ENCODE measurements around the gene MTHFD2L. TPM values are rescaled to one million over a fixed set of nuclear protein-coding genes. Genes with fewer than 3 reads are reported as not detected.

Gene MTHFD2L
- total and polyA plus RNA-seq, 10 of the 15 experiments (the other 5 are each of a cell fraction or from before 2014, with no cell fraction given) = 4.8 to 25.4 (median 14.4) TPM

DNA sequence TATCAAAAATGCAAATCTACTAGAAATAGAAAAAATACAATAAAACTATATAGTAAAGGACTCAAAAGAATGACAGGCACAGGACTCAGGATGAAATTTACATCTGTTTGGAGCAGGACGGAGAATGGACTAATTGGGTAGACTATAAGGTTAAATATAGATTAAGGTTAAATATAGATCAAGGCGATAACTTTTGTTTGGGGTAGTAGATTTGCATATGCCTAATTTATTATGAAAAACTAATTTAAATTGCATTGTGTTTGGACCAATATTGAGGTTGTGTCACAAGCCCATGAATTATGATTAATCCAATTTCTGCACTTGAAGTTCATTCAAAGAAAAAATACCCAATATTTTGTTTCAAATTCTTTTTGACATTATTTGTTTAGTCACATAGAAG is 31.0 kb downstream of the MTHFD2L start (continued):
- TF ChIP-seq, protein P1, sequence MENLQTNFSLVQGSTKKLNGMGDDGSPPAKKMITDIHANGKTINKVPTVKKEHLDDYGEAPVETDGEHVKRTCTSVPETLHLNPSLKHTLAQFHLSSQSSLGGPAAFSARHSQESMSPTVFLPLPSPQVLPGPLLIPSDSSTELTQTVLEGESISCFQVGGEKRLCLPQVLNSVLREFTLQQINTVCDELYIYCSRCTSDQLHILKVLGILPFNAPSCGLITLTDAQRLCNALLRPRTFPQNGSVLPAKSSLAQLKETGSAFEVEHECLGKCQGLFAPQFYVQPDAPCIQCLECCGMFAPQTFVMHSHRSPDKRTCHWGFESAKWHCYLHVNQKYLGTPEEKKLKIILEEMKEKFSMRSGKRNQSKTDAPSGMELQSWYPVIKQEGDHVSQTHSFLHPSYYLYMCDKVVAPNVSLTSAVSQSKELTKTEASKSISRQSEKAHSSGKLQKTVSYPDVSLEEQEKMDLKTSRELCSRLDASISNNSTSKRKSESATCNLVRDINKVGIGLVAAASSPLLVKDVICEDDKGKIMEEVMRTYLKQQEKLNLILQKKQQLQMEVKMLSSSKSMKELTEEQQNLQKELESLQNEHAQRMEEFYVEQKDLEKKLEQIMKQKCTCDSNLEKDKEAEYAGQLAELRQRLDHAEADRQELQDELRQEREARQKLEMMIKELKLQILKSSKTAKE (IDR thresholded peaks at IDR 0.05; ENCODE audit: low read depth, poor library complexity, severe bottlenecking) = no peak
- no peak for TF ChIP-seq NFYB (IDR thresholded peaks at IDR 0.05; ENCODE audit: insufficient read depth, low read depth, low read length)
- TF ChIP-seq DPF2 (IDR thresholded peaks at IDR 0.05) = no peak

DNA sequence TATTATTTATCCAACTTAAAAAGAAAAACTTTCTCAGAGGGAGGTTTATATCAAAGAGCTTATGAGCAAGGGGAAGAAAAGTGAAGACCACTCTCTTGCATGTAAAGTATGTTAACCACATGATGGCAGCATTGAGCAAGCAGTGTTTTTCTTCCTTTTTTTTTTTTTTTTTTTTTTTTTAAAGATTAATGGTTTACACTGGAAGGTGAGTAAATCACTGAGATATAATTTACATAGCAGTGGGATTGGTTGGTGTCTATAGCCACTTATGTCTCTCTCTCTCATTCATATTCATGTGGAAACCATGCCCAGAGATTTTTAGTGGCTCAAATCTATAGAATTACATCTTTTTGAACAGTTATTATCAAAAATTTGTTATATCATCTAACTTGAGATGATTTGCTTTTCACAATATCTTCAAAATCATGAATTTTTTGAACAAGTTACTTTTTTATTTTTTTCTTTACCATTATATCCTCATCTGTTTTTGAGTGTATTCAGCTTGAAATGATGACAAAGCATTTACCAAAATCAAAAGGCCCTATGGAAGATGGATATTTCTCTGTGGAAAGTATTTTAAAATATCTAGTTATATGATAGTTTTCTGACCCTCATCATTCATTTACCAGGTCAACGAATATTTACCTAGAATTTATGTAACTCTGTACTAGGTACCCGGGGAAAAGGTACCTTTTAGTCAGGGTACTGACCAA is 31.6 kb downstream of the MTHFD2L start:
- Histone ChIP-seq H3K79me2 (ENCODE audit: control insufficient read depth, insufficient read depth, low read length) (no peaks in the 10 kb centered on the region), H3K9me3 (replicated peaks; ENCODE audit: control insufficient read depth, insufficient read depth, low read length) (no peaks in the 10 kb centered on the region), H2AFZ (ENCODE audit: control insufficient read depth, low read depth, low read length) (no peak overlapping the region), H3K4me2 (ENCODE audit: control insufficient read depth, insufficient read depth) (no peak overlapping the region), H3K27ac (ENCODE audit: control insufficient read depth, insufficient read depth) (no peak overlapping the region), H3K27me3 (replicated peaks in 1 of 2; ENCODE audit: control insufficient read depth in 2 of 2, insufficient read depth in 2 of 2, low read length in 1 of 2) (no peaks in the 10 kb centered on the region), H3K9ac (ENCODE audit: control insufficient read depth, insufficient read depth, low read length) (no peak overlapping the region), H4K20me1 (ENCODE audit: control insufficient read depth, insufficient read depth) (no peaks in the 10 kb centered on the region), H3K4me3 (no peak overlapping the region), H3K36me3 (ENCODE audit: control insufficient read depth in 2 of 2, insufficient read depth in 2 of 2, low read length in 1 of 2) (no peaks in the 10 kb centered on the region), H3K4me1 (ENCODE audit: control insufficient read depth, insufficient read depth, low read length) (no peaks in the 10 kb centered on the region)
- RAD21 ChIA-PET (ENCODE audit: unreplicated experiment) = interaction anchor here (0.6 to 3.0 kb wide), 22 partner anchors 9 to 703 kb away, joined by 3 to 39 read pairs (median 5); no protein-coding TSS in a partner anchor
- in situ Hi-C loops (cut with MboI) = loop anchor here (5.0 to 10.0 kb wide), 2 partner anchors 123 to 485 kb away; no protein-coding TSS in a partner anchor
- BruUV-seq (replicated peaks) = no TSS peak
- peak; percentile 25 for DNase-seq (ENCODE audit: low read depth, low spot score)
- 46% methylated on average over 2 of the region's 2 CpGs for WGBS (ENCODE audit: insufficient coverage, insufficient replicate concordance, low lambda C conversion rate, missing lambda C conversion rate)
- intact Hi-C loops (cut with micrococcal nuclease; ENCODE audit: unreplicated experiment) = loop anchor here (1.0 to 5.0 kb wide), 4 partner anchors 39 to 488 kb away; no protein-coding TSS in a partner anchor
- POLR2A ChIA-PET = interaction anchor here (0.6 to 0.7 kb wide), 3 partner anchors 37 to 505 kb away, joined by 3 to 5 read pairs (median 4); no protein-coding TSS in a partner anchor
- SMC1A ChIA-PET (ENCODE audit: uncharacterized antibody, unreplicated experiment) = interaction anchor here (0.6 to 3.3 kb wide), 26 partner anchors 9 to 482 kb away, joined by 3 to 40 read pairs (median 4); partner anchors contain the start of gene EPGN
- CTCF ChIA-PET = interaction anchor here (0.6 to 4.2 kb wide), 38 partner anchors 8 to 1288 kb away, joined by 3 to 67 read pairs (median 5); partner anchors contain the start of gene EPGN
- peak; percentile 90 for ATAC-seq
- TF ChIP-seq RAD21 (IDR thresholded peaks at IDR 0.05; ENCODE audit: insufficient read depth, low read depth, low read length) (peak; percentile 89), ZNF384 (IDR thresholded peaks at IDR 0.05; ENCODE audit: borderline replicate concordance, low read depth, low read length) (peak; percentile 99), RUNX3 (IDR thresholded peaks at IDR 0.05; ENCODE audit: low read length) (peak; percentile 29; the same call in 1 of the 2 replicates), MEF2A (IDR thresholded peaks at IDR 0.05; ENCODE audit: insufficient read depth, low read depth, low read length) (0 out of 2 replicates have a peak, but pooled peaks have one; percentile 16), SUPT20H (IDR thresholded peaks at IDR 0.05; ENCODE audit: borderline replicate concordance, control insufficient read depth, low read depth, low read length) (no peak), CBX3 (IDR thresholded peaks at IDR 0.05; ENCODE audit: borderline replicate concordance, low read depth) (no peak), SMC3 (IDR thresholded peaks at IDR 0.05; ENCODE audit: borderline replicate concordance, low read length) (peak; percentile 81)
- TF ChIP-seq, protein P2, sequence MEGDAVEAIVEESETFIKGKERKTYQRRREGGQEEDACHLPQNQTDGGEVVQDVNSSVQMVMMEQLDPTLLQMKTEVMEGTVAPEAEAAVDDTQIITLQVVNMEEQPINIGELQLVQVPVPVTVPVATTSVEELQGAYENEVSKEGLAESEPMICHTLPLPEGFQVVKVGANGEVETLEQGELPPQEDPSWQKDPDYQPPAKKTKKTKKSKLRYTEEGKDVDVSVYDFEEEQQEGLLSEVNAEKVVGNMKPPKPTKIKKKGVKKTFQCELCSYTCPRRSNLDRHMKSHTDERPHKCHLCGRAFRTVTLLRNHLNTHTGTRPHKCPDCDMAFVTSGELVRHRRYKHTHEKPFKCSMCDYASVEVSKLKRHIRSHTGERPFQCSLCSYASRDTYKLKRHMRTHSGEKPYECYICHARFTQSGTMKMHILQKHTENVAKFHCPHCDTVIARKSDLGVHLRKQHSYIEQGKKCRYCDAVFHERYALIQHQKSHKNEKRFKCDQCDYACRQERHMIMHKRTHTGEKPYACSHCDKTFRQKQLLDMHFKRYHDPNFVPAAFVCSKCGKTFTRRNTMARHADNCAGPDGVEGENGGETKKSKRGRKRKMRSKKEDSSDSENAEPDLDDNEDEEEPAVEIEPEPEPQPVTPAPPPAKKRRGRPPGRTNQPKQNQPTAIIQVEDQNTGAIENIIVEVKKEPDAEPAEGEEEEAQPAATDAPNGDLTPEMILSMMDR (IDR thresholded peaks at IDR 0.05 in 2 of 3, conservative IDR thresholded peaks at IDR 0.05 in 1 of 3; ENCODE audit: control insufficient read depth in 2 of 3, extremely low read depth in 1 of 3, insufficient read depth in 1 of 3, low read depth in 3 of 3, low read length in 3 of 3) = peak; percentile 58 to 62 (median 59); a peak in 5 of 6 replicates
- peak; percentile 59 for FAIRE-seq
